ENCODE results near the gene ATE1. TPM values are rescaled to one million over a fixed set of nuclear protein-coding genes. Genes with fewer than 3 reads are reported as not detected.
A peak's percentile ranks its signal among the peaks of the same experiment; 100 is the strongest.

Gene ATE1
- total and polyA plus RNA-seq, 3 experiments from 2014 or later: 24.8 to 34.2 (median 32.0) TPM

GRCh38 chr10:121864168-121864567 lies 63.7 kb downstream of the ATE1 start:
- Histone ChIP-seq H3K27me3 (ENCODE audit: insufficient read depth, low read length, poor library complexity, severe bottlenecking) (no peaks in the 10 kb centered on the region), H3K27ac (ENCODE audit: low read depth, low read length) (no peak overlapping the region), H3K4me3 (ENCODE audit: low read length) (no peak overlapping the region), H3K4me1 (ENCODE audit: insufficient read depth, low read length) (no peaks in the 10 kb centered on the region), H3K36me3 (ENCODE audit: insufficient read depth, low read length) (no peaks in the 10 kb centered on the region), H3K9me3 (ENCODE audit: low read length) (no peaks in the 10 kb centered on the region)
- Mint-ChIP-seq H3K9me3 (no peaks in the 10 kb centered on the region), H3K27ac (no peak overlapping the region), H3K4me1 (peaks cover 6 to 12% (median 8%) of the 10 kb centered on the region in 3 donors), H3K36me3 (peaks cover 1 to 62% (median 19%) of the 10 kb centered on the region in 3 donors), H3K27me3 (peaks cover 0 to under 1% of the 10 kb centered on the region in 2 donors), H3K4me3 (peak overlapping the region in 1 of 7 donors; percentile 20)
- no peak for DNase-seq
- ChIA-PET CTCF (interaction anchor here (1.3 kb wide), 1 partner anchor 14 kb away, joined by 3 read pairs; no protein-coding TSS in a partner anchor), POLR2A (no interaction called here)

DNA sequence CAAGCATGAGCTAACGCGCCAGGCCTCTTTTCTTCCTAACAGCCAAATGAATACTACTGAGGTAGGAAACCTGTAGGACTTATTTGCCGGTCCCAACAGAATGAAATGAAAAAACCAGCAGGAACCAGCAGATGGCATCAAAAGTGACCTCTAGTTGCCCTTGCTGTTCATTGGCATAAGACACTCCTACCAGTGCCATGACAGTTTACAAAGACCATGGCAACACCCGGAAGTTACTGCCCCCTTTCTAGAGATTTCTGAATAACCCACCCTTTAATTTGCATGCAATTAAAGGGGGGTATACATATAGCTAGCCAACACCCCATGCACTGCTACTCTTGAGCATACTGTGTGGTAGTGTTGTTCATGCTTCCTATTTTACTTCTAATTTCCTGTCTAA lies 65.2 kb downstream of the ATE1 start:
- CTCF ChIA-PET: interaction anchor here (0.7 kb wide), 1 partner anchor 917 kb away, joined by 3 read pairs; no protein-coding TSS in a partner anchor
- H3K27me3 ChIP-seq (ENCODE audit: insufficient read depth, low read length, poor library complexity, severe bottlenecking): no peaks in the 10 kb centered on the region
- POLR2A ChIA-PET: no interaction called here

GRCh38 chr10:121862042-121862441 lies 65.8 kb downstream of the ATE1 start:
- Mint-ChIP-seq H3K4me1 (peaks cover 6 to 12% (median 8%) of the 10 kb centered on the region in 3 donors), H3K36me3 (peaks cover 16 to 59% (median 18%) of the 10 kb centered on the region in 3 donors), H3K27me3 (no peaks in the 10 kb centered on the region), H3K9me3 (no peaks in the 10 kb centered on the region), H3K4me3 (no peak overlapping the region), H3K27ac (peak overlapping the region in 2 of 8 donors; percentile 36 to 51)
- Histone ChIP-seq H3K27ac (ENCODE audit: low read depth, low read length) (no peak overlapping the region), H3K9me3 (ENCODE audit: low read length) (no peaks in the 10 kb centered on the region), H3K27me3 (ENCODE audit: insufficient read depth, low read length, poor library complexity, severe bottlenecking) (no peaks in the 10 kb centered on the region), H3K4me1 (ENCODE audit: insufficient read depth, low read length) (no peaks in the 10 kb centered on the region), H3K4me3 (ENCODE audit: low read length) (no peak overlapping the region), H3K36me3 (ENCODE audit: insufficient read depth, low read length) (no peaks in the 10 kb centered on the region)
- POLR2A ChIA-PET: interaction anchor here (0.5 kb wide), 1 partner anchor 63 kb away, joined by 3 read pairs; no protein-coding TSS in a partner anchor
- no peak for DNase-seq
- CTCF ChIA-PET: no interaction called here

More for the DNA sequence above, 65.2 kb downstream of the ATE1 start:
- H3K4me1 Mint-ChIP-seq: peaks cover 6 to 12% (median 8%) of the 10 kb centered on the region in 3 donors
- Histone ChIP-seq H3K36me3 (ENCODE audit: insufficient read depth, low read length) (no peaks in the 10 kb centered on the region), H3K9me3 (ENCODE audit: low read length) (no peaks in the 10 kb centered on the region), H3K27ac (ENCODE audit: low read depth, low read length) (no peak overlapping the region), H3K4me3 (ENCODE audit: low read length) (no peak overlapping the region), H3K4me1 (ENCODE audit: insufficient read depth, low read length) (no peaks in the 10 kb centered on the region)
- no peak overlapping the region for H3K27ac Mint-ChIP-seq
- H3K27me3 Mint-ChIP-seq: no peaks in the 10 kb centered on the region
- H3K4me3 Mint-ChIP-seq: no peak overlapping the region
- DNase-seq: no peak
- no peaks in the 10 kb centered on the region for H3K9me3 Mint-ChIP-seq
- peaks cover 12 to 59% (median 20%) of the 10 kb centered on the region in 3 donors for H3K36me3 Mint-ChIP-seq

GRCh38 chr10:121860810-121861209 lies 67.0 kb downstream of the ATE1 start:
- Histone ChIP-seq H3K27ac (ENCODE audit: low read depth, low read length) (no peak overlapping the region), H3K36me3 (ENCODE audit: insufficient read depth, low read length) (no peaks in the 10 kb centered on the region), H3K4me1 (ENCODE audit: insufficient read depth, low read length) (no peaks in the 10 kb centered on the region), H3K27me3 (ENCODE audit: insufficient read depth, low read length, poor library complexity, severe bottlenecking) (no peaks in the 10 kb centered on the region), H3K4me3 (ENCODE audit: low read length) (no peak overlapping the region), H3K9me3 (ENCODE audit: low read length) (no peaks in the 10 kb centered on the region)
- ChIA-PET CTCF (no interaction called here), POLR2A (no interaction called here)
- Mint-ChIP-seq H3K27ac (peak overlapping the region in 1 of 8 donors; percentile 14), H3K4me3 (no peak overlapping the region), H3K36me3 (peaks cover 16 to 57% (median 17%) of the 10 kb centered on the region in 3 donors), H3K9me3 (no peaks in the 10 kb centered on the region), H3K27me3 (no peaks in the 10 kb centered on the region), H3K4me1 (peaks cover 6 to 12% (median 8%) of the 10 kb centered on the region in 3 donors)
- DNase-seq: no peak

GRCh38 chr10:121854809-121855445 lies 72.9 kb downstream of the ATE1 start:
- Mint-ChIP-seq H3K4me3 (no peak overlapping the region), H3K4me1 (peaks cover 0 to 12% (median 8%) of the 10 kb centered on the region in 3 donors), H3K27ac (peak overlapping the region in 2 of 8 donors; percentile 24 to 60), H3K9me3 (no peaks in the 10 kb centered on the region), H3K36me3 (peaks cover 20 to 56% (median 22%) of the 10 kb centered on the region in 3 donors), H3K27me3 (no peaks in the 10 kb centered on the region)
- Histone ChIP-seq H3K9me3 (ENCODE audit: low read length) (no peaks in the 10 kb centered on the region), H3K27ac (ENCODE audit: low read depth, low read length) (no peak overlapping the region), H3K4me3 (ENCODE audit: low read length) (no peak overlapping the region), H3K27me3 (ENCODE audit: insufficient read depth, low read length, poor library complexity, severe bottlenecking) (no peaks in the 10 kb centered on the region), H3K36me3 (ENCODE audit: insufficient read depth, low read length) (no peaks in the 10 kb centered on the region), H3K4me1 (ENCODE audit: insufficient read depth, low read length) (no peaks in the 10 kb centered on the region)
- POLR2A ChIA-PET: no interaction called here
- no peak for DNase-seq
- CTCF ChIA-PET: interaction anchor here (0.9 kb wide), 1 partner anchor 11 kb away, joined by 3 read pairs; no protein-coding TSS in a partner anchor

DNA sequence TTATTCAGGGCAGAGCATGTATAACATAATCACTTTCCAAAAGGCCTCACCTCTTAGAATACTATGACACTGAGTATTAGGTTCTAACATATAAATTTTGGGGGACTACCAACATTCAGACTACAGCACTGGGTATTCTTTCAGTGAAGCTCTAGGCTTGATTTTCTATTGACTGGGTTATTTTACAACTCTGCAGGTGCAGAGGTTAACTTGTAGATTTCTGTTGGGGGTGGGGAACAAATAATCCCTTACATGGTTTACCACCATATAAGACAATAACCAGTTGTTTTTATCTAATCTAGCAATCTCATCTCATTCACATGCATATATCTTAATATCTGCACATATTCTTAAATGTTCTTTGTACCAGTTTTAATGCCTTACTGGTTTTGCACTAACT lies 73.9 kb downstream of the ATE1 start:
- H3K27ac ChIP-seq (ENCODE audit: low read depth, low read length): no peak overlapping the region
- ChIA-PET CTCF (interaction anchor here (0.9 kb wide), 1 partner anchor 12 kb away, joined by 3 read pairs; no protein-coding TSS in a partner anchor), POLR2A (no interaction called here)
- no peaks in the 10 kb centered on the region for H3K27me3 Mint-ChIP-seq
- H3K36me3 Mint-ChIP-seq: peaks cover 23 to 62% (median 29%) of the 10 kb centered on the region in 3 donors
- no peaks in the 10 kb centered on the region for H3K36me3 ChIP-seq (ENCODE audit: insufficient read depth, low read length)
- H3K9me3 Mint-ChIP-seq: no peaks in the 10 kb centered on the region
- no peaks in the 10 kb centered on the region for H3K9me3 ChIP-seq (ENCODE audit: low read length)
- no peak for DNase-seq
- no peak overlapping the region for H3K4me3 Mint-ChIP-seq
- no peak overlapping the region for H3K4me3 ChIP-seq (ENCODE audit: low read length)
- no peaks in the 10 kb centered on the region for H3K27me3 ChIP-seq (ENCODE audit: insufficient read depth, low read length, poor library complexity, severe bottlenecking)
- H3K4me1 ChIP-seq (ENCODE audit: insufficient read depth, low read length): no peaks in the 10 kb centered on the region
- H3K4me1 Mint-ChIP-seq: peaks cover 0 to 12% (median 8%) of the 10 kb centered on the region in 3 donors
- peak overlapping the region in 1 of 8 donors; percentile 26 for H3K27ac Mint-ChIP-seq

DNA sequence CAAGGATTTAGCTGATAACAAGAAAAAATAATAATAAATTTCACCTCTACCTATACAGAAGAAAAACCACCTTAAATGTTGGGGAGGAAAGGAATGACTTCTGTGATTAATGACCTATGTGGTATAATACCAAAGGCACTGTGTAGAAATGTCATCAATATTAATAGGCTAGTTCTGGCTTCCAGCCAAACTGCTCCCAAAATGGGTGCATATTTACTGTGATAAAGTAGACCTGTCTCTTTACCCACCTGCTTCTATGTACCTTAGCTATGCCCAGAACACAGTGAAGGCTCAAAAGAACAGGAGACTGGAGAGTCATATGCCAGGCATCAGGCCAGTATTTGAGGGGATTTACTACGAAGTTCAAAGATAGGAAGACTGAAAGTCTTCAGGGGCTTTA lies 76.0 kb downstream of the ATE1 start:
- H3K4me3 ChIP-seq (ENCODE audit: low read length): no peak overlapping the region
- no peaks in the 10 kb centered on the region for H3K36me3 ChIP-seq (ENCODE audit: insufficient read depth, low read length)
- Mint-ChIP-seq H3K4me3 (no peak overlapping the region), H3K27ac (peak overlapping the region in 1 of 8 donors; percentile 56), H3K27me3 (no peaks in the 10 kb centered on the region), H3K36me3 (peaks cover 16 to 54% (median 20%) of the 10 kb centered on the region in 3 donors), H3K9me3 (no peaks in the 10 kb centered on the region), H3K4me1 (peaks cover 0 to 12% (median 8%) of the 10 kb centered on the region in 3 donors)
- no peak for DNase-seq
- ChIA-PET POLR2A (no interaction called here), CTCF (no interaction called here)
- no peaks in the 10 kb centered on the region for H3K9me3 ChIP-seq (ENCODE audit: low read length)
- H3K4me1 ChIP-seq (ENCODE audit: insufficient read depth, low read length): no peaks in the 10 kb centered on the region
- H3K27ac ChIP-seq (ENCODE audit: low read depth, low read length): no peak overlapping the region
- no peaks in the 10 kb centered on the region for H3K27me3 ChIP-seq (ENCODE audit: insufficient read depth, low read length, poor library complexity, severe bottlenecking)

DNA sequence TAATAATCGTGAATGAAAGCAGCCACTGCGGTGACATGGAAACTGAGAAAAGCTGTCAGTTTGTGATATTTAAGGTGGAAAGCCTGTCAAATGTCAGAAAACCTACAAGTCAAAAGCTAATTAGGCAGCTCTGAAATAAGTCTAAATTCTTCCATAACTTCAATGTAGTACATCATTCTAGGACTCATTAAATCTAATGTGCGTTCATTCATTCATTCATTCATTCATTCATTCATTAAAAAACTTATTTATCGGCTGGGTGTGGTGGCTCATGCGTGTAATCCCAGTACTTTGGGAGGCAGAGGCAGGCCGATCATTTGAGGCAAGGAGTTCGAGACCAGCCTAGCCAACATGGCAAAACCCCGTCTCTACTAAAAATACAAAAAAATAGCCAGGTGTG lies 79.7 kb downstream of the ATE1 start:
- no peaks in the 10 kb centered on the region for H3K9me3 ChIP-seq (ENCODE audit: low read length)
- H3K27me3 Mint-ChIP-seq: no peaks in the 10 kb centered on the region
- peaks cover 7 to 12% (median 7%) of the 10 kb centered on the region in 5 donors for H3K9me3 Mint-ChIP-seq
- H3K4me1 Mint-ChIP-seq: peaks cover 4 to 5% (median 4%) of the 10 kb centered on the region in 3 donors
- no peak overlapping the region for H3K27ac Mint-ChIP-seq
- H3K4me1 ChIP-seq (ENCODE audit: insufficient read depth, low read length): no peaks in the 10 kb centered on the region
- ChIA-PET POLR2A (no interaction called here), CTCF (interaction anchor here (1.0 kb wide), 1 partner anchor 25 kb away, joined by 3 read pairs; no protein-coding TSS in a partner anchor)
- no peak overlapping the region for H3K4me3 Mint-ChIP-seq
- H3K36me3 ChIP-seq (ENCODE audit: insufficient read depth, low read length): no peaks in the 10 kb centered on the region
- peaks cover 29 to 64% (median 49%) of the 10 kb centered on the region in 3 donors for H3K36me3 Mint-ChIP-seq
- H3K27ac ChIP-seq (ENCODE audit: low read depth, low read length): no peak overlapping the region
- H3K27me3 ChIP-seq (ENCODE audit: insufficient read depth, low read length, poor library complexity, severe bottlenecking): no peaks in the 10 kb centered on the region
- no peak overlapping the region for H3K4me3 ChIP-seq (ENCODE audit: low read length)
- DNase-seq: no peak
